AG08396 (cell line): ENCODE data around the gene MMP3.
"Not testable (repeated sequence)": the region's sequence is repeated elsewhere in the genome, so short reads cannot be mapped to it uniquely, and the experiment has no call there.

Source experiments
- DNase-seq: peaks from one replicate; pipeline ENCODE4 v3.0.0; 2012; ENCODE audit warnings: low spot score, mixed read lengths

Gene MMP3

GRCh38 chr11:102843489-102843888 lies at the start of gene MMP3:
MMP3 (minus strand) TSS chr11:102843609; CDS start chr11:102843546, 63 bp downstream.
- DNase-seq = peak; percentile 18

GRCh38 chr11:102891736-102892135 lies 48.3 kb upstream of the MMP3 start:
- no peak for DNase-seq

DNA sequence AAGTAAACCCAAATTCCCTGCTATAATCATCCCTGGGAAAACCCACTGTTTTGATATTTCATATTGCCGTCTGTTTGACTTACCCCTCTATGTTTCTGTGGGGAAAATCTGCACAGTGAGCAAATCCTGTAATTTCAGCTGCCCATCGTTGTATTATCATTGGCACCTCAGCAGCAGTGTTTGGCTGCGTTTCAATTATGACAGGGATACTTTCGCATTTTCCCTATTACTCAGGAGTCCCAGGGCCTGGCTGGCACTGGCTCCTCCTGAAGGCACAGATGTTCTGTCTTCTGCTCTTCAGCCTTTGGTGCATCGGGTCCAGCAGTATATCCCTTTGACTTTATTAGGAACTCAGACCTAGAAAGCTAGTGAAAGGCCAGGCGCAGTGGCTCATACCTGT lies 43.6 kb upstream of the MMP3 start:
- DNase-seq = no peak

DNA sequence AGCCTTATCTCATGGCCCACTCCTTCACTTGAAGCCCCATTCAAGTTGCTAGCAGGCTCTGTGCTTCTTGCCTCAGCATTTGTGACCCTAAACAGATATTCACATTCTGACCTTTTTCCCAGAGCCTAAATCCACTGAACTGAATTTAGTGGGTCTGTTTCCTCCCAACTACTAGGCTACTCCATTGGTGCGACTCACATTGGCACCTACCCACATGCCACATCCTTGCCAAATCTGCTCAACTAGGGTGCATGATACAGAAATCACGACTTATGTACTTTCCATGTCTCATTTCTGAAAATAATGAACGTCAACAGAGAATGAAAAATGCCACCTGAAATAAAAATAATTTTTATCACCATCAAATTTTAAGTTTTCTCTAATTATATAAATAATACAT lies 39.7 kb upstream of the MMP3 start:
- DNase-seq = no peak

- peak; percentile 9 for DNase-seq
Measured at GRCh38 chr11:102882389-102883024, 39.1 kb upstream of the MMP3 start.

- no peak for DNase-seq
Measured at GRCh38 chr11:102879801-102880200, 36.4 kb upstream of the MMP3 start.

DNA sequence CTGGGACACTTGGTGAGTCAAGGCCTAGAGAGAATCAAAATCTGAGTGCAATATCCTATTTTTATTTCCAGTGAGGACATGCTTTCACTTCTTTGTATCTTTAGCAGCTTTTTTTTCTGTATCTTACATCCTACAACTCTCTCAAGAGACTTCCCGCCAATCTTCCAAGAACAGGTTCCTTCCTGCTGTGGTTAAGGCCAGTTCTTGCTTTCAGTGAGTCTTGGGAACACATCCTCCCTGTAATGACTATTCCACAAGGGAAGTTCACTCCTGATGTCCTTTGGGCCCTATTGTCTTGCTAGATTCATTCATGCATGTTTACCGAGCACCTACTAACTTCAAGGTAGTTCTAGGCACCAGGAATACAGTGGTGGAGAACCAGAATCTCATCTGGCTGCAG lies 35.2 kb upstream of the MMP3 start:
- no peak for DNase-seq

DNA sequence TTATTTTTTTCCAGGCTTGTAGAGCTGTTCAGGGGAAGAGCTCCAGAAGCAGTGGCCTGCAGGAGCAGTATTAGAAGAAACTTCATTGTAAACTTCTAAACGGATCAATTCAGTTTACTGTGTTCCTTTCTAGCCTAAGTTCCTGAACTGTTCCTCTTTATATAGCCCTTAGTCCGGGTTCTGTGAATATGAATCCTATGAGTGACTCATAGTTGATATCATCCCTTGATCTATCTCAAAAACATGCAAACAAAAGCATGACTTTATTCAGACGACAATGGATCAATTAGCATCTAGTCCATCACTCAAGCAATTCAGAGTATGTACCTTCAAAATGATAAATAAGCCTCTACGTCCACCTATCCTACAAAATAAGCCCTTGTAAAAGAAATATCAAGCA lies 31.4 kb upstream of the MMP3 start, which contains the start of gene MMP12:
MMP12 (minus strand) TSS at position 131 of the 400 bp plus-strand sequence; CDS start at position 86, 45 bp downstream.
- no peak for DNase-seq

GRCh38 chr11:102869354-102869964 lies 26.1 kb upstream of the MMP3 start:
- DNase-seq = not testable (repeated sequence)

DNA sequence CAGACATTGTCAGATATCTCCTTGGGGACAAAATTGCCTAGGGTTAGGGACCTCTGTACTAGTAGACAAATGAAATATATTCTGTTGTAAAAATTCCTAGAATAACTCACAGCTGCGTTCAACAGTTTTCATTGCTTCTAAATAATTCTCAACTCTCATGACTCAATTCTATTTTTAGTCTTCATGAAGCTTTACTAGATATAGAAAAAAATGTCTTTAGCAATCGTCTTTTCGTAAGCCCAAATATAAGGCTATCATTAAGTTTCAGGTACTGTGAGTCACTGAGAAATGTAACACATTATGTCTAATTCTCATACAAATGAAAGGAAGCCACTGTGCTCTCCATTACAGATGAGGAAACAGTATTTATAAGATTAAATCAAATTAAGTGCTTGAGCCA lies 24.9 kb upstream of the MMP3 start:
- DNase-seq = no peak

DNA sequence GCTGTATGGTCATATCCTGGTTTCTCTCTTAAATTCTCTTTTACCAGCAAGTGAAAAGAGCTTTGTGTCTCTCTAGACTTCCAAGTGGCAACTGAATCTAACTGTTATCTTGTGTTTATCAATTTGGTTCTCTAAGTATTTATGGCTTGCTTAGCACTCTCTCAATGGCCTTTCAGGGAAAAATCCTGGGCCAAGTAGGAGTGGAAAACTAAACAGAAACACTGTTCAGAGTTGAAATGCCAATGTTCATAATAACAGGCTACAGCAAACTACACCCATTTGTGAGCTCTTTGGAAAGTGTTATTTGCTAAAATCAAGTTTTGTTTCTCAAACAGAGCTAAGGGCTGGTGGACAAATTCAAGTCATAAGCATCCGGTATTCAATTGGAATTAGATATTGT lies 21.3 kb upstream of the MMP3 start:
- no peak for DNase-seq

- no peak for DNase-seq
Measured at GRCh38 chr11:102853956-102854355, 10.5 kb upstream of the MMP3 start.

DNA sequence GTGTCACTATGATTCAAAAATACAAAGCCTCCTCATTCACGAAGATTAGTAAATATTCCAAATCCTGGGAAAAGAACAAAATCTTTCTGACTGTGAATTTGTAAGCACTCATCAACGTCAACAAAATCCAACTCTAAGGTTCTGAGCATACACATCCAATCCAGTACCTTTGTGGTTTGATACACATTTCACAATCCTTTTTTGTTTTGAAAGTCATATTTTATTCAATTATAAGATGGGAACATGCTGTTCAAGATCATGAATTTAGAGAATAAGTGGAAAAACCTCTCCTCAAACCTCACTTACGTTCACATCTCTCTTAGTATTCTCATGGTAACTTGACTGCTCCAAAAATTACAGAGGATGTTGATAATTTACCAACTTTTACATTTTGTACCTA lies 9.6 kb upstream of the MMP3 start:
- DNase-seq = no peak

DNA sequence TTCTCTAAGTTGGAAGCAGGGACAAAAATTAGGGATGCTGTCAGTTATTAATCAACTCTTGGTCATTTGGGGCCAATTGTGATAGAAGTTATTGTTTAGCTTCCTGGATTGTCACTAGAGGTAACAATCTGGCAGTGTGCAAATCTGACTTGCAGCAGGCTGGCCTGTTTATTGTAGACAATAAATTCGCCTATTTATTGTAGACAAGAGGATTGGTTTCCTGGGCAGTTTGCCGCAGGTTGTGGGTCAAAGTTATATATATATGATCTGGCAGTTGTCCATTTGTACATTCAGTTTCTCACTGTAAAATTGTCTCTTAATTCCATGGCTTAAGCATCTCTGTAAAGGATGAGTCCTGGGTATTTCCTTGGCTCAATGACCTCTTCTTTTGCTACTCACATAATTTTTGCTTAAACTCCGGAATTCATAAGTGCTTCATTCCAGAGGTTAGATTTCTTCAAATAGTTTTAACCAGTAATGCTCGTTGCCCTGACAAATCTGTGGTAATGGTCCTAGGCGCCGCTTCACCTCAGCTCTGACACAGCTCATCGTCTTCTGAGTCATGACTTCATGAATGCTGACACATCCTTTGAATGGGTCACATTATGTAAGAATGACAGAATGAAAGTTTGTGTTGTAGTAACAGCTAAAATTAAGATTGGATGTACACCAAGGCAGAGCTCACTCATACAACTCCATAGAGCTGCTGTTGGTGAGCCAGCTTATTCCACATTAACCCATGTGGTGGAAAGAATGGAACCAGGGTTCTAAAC lies 7.8 kb upstream of the MMP3 start:
- DNase-seq = peak; percentile 64

GRCh38 chr11:102849311-102849710 lies 5.9 kb upstream of the MMP3 start:
- DNase-seq = no peak

DNA sequence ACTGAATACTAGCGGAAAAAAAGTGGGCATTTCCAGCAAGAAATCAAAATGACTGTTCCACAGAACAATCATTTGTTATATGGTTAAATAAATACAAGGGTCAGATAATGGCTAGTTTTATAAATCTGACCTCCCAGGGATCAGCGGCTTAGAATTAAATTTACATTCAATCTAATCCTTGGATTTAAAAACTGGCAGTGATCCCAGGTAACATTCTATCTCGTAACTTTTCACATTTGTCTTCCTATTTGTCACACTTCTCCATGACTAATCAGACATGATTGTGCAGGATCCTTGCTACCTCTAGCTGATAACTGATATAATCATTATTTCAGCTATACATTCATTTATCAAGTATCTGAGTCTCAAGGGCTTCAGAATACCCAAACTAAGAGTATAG lies 2.9 kb upstream of the MMP3 start:
- no peak for DNase-seq

DNA sequence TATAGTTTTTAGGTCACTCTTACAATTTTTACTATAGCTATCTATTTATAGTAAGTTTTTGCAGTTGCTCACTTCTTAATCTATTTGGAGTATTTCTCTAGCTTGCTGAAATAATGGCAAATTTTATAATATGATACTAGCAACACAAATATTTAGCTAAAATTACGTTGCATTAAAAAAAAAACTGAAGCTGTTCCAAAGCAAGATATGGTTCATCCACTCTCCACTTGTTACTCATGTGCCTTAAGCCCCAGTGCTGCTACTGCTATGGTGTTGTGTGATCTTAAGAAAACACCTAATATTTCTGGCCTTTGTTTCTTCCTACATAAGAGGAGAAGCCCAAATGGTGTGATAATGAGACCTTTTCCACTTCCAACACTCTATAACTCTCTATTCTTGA lies 479 bp downstream of the MMP3 start:
- DNase-seq = no peak

GRCh38 chr11:102840018-102840417 lies 3.4 kb downstream of the MMP3 start:
- DNase-seq = no peak

DNA sequence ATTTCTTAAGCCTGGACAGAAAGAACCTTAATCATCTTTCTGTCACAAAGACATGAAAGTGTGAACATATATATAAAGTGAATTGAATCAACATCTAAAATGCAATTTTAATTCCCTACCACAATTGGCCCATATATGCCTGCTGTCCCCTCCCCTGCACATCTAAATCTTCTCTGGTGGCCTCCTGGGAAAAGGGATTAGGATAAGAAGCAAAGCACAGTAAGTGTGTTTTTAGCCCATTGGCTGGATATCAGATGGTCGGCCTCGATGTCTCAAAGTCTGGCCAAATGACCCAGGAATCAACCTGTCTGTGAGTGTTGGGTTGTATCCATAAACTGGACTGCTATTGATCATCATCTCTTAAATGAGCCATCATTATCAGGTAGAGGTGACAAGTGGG lies 5.8 kb downstream of the MMP3 start:
- no peak for DNase-seq

GRCh38 chr11:102837156-102837555 lies 6.3 kb downstream of the MMP3 start:
- DNase-seq = no peak

GRCh38 chr11:102836290-102836875 lies 7.0 kb downstream of the MMP3 start:
- peak; percentile 61 for DNase-seq

- no peak for DNase-seq
Measured at GRCh38 chr11:102833731-102834130, 9.7 kb downstream of the MMP3 start.

DNA sequence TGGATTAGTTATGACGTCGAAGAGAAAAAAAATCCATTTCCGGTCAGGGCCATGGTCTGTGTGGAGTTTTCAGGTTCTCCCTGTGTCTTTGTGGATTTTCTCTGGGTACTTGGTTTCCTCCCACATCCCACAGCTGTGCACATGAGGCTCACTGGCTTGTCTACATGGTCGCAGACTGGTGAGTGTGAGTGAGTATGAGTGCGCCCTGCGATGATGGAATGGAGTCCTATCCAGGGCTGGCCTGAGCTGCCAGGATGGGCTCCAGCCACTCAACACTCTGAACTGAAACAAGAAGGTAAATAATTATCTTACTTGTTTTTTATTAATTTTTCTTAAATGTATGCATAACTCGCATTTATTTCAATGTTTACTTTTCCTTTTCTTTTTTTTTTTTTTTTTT lies 10.8 kb downstream of the MMP3 start:
- DNase-seq = no peak
